Measurements from ENCODE around the gene COL27A1.

DNA sequence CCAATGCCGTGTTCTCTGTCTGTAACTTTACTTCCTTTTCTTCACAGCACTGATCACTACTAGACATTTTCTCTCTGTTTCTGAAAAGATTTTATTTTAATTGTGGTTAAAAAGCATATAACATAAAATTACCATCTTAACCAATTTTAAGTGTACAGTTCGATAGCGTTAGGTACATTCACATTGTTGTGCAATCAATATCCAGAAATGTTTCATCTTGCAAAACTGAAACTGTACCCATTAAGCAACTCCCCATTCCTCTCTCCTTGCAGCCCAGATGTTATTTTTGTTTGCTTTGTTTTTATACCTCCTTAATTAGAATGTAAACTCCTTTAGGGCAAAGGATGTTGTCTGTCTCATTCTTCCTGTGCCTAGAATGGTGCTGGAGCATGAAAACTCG lies 47.5 kb downstream of the COL27A1 start:
- TF ChIP-seq POLR2A (IDR thresholded peaks at IDR 0.05; ENCODE audit: low read depth, low read length) (no peak), POLR2AphosphoS5 (IDR thresholded peaks at IDR 0.05; ENCODE audit: low read depth, low read length) (no peak), PAX5 (IDR thresholded peaks at IDR 0.05; ENCODE audit: insufficient read depth, low read length, severe bottlenecking) (no peak), TAF1 (IDR thresholded peaks at IDR 0.05; ENCODE audit: low read depth, low read length) (no peak), POU2F2 (IDR thresholded peaks at IDR 0.05; ENCODE audit: low read depth, low read length) (no peak)
